Omental fat pad (tissue), 4 donors: ENCODE results near the gene FBXO22. TPM values are rescaled to one million over a fixed set of nuclear protein-coding genes. Genes with fewer than 3 reads are reported as not detected.

Experiments used
- ATAC-seq: fragments of 150-250 bp; one replicate; pipeline ENCODE4 v1.9.1; 2016; ENCODE audit warnings: mild to moderate bottlenecking, moderate library complexity; ENCODE audit not compliant: low FRiP score
- DNase-seq: peaks from one replicate; pipeline ENCODE4 v3.0.0-alpha.2; 2019; ENCODE audit warnings: low spot score
- CTCF ChIP-seq, 3 donors: fragments of 450-650 bp; IDR thresholded peaks; one replicate each; pipeline ENCODE4 v1.5.1; 2016 to 2017; ENCODE audit warnings: antibody characterized with exemption in 3 of 3, mild to moderate bottlenecking in 3 of 3, moderate library complexity in 2 of 3
- total RNA-seq, 4 donors: library from RNA; depleted of rRNA; stranded (reverse); fragments of >200 nt; gene quantifications; one replicate each; pipeline ENCODE4 v1.1.0, GENCODE V29; 2016

Gene FBXO22
- total RNA-seq, 4 donors from 2014 or later: 9.8 to 14.5 (median 11.7) TPM

GRCh38 chr15:75928680-75929608, 25.3 kb downstream of the FBXO22 start:
- no peak for TF ChIP-seq CTCF (IDR thresholded peaks at IDR 0.05)
- ATAC-seq (no peak), DNase-seq (no peak)

- TF ChIP-seq CTCF (IDR thresholded peaks at IDR 0.05): no peak
- ATAC-seq: no peak
- no peak for DNase-seq
Measured at GRCh38 chr15:75929799-75930565, 26.3 kb downstream of the FBXO22 start.

- ATAC-seq (no peak), DNase-seq (no peak)
- TF ChIP-seq CTCF (IDR thresholded peaks at IDR 0.05): no peak
Measured at GRCh38 chr15:75930866-75931265, 27.2 kb downstream of the FBXO22 start.

- ATAC-seq: no peak
- TF ChIP-seq CTCF (IDR thresholded peaks at IDR 0.05): no peak
- DNase-seq: no peak
Measured at GRCh38 chr15:75942464-75942863, 38.8 kb downstream of the FBXO22 start.

- TF ChIP-seq CTCF (IDR thresholded peaks at IDR 0.05): no peak
- DNase-seq: no peak
- no peak for ATAC-seq
Measured at GRCh38 chr15:75943246-75943645, 39.6 kb downstream of the FBXO22 start.

GRCh38 chr15:75943713-75944215, 40.1 kb downstream of the FBXO22 start:
- ATAC-seq: no peak

More at GRCh38 chr15:75943713-75944215, 40.1 kb downstream of the FBXO22 start:
- no peak for TF ChIP-seq CTCF (IDR thresholded peaks at IDR 0.05)
- DNase-seq: no peak
